CD4-positive, alpha-beta T cell treated with Interleukin-1 beta for 1 hour (primary cell): ENCODE measurements around the gene GARRE1.
A peak's percentile ranks its signal among the peaks of the same experiment; 100 is the strongest.
"Not testable (repeated sequence)": the region's sequence is repeated elsewhere in the genome, so short reads cannot be mapped to it uniquely, and the experiment has no call there.

ENCODE experiments used
- DNase-seq, 2 donors: peaks; one replicate each; pipeline ENCODE4 v3.0.0-alpha.2; 2020 to 2022

The GARRE1 gene

DNA sequence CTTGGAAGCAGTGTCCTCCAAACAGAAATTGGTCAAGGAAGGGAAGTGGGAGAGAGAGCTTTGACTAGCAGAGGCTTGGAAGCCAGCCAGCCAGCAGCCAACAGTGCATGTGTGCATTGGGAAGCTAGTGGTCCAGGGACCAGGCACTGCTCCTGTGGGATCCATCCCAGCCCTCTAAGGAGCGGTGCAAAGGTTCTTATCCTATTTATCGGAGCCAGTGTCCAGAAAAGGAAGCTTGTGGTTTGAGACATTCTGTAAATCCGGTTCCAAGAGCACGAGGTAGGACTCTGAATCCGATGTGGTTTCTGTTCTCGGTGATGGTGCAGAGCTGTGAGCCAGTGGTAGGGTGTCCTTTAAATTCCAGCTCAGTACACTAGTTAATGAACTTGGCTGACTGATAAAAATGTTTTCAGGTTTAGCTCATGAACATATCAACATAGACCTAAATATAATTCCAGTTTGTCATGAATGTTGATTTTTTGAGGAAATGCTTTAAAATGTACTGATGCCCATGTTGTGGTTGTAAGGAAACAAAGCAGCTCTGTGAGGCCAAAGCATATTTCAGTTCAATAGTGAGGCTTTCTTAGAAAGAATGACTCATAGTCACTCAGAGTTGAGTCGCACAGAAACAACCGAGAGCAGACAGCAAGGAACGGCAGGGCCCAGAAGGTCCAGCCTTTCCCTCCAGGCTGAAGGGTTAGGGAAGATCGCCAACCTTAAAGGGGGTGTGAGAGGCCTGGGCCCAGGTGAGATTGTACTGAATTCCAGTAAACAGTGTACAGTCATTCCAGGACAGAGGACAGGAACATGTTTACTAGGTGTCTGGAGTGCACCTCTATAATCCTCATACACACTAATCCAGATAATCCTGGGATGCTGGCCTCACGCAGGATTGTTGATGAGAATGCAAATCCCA lies 21.5 kb upstream of the GARRE1 start:
- DNase-seq = no peak

DNA sequence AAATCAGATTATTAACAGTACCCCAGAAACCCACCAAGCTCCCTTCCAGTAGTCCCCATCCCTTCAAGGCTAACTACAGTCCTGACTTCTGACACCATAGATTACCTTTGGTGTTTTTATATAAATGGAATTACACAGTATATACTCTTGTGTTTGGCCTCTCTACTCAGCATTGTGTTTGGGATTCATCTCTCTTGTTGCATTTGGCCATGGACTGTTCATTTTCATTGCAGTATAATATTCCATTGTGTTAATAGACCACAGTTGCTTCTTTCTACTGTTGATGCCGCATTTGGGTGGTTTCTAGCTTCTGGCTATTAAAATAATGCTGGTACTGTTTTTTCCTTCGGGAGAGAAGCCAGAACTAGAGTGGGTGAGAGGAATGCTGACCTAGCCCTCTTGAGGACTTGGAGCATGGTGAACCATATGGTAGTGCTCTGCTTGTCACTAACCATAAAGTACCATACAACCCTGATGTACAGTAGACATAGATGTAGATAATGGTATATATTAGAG lies 18.9 kb upstream of the GARRE1 start:
- no peak for DNase-seq

DNA sequence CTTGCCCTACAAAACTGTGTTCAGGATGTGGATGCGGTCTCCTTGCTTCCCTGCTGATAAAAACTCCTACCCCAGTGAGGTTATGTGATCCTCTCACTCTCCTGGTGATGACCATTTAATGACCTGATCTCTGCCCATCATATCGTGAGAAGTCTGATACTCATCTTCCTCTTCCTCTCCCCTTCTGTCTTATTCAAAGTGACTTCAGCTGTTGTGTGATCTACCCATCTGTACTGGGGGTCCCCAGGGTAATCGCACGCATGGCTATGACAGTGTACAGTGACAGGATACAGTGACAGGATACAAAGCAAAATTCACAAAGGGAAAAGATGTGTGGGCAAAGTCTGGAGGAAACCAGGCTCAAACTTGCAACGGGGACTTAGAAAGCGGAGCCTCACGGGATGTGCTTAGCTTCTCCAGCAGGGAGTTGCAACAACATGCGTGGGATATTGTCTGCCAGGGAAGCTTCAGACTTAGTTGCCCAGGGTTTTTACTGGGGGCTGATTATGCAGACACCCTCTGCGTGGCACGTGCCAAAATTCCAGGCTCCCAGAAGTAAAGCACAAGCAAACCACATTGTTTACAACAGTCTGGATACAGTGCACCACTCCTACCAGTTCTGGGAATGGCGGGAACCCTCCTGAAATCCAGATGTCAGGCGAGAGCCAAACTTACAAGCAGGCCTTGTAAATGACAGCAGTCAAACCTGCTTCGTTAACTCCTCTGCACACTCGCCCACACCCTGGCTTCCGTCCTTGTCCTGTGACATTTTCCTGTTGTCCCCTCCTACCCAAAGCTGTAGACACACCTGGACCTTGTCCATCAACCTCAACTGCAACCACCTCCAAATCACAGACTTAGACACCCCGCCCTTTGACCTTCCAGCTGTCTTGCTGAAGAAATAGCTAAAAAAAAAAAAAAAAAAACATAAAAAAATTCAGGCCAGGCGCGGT lies 18.0 kb upstream of the GARRE1 start:
- no peak for DNase-seq

DNA sequence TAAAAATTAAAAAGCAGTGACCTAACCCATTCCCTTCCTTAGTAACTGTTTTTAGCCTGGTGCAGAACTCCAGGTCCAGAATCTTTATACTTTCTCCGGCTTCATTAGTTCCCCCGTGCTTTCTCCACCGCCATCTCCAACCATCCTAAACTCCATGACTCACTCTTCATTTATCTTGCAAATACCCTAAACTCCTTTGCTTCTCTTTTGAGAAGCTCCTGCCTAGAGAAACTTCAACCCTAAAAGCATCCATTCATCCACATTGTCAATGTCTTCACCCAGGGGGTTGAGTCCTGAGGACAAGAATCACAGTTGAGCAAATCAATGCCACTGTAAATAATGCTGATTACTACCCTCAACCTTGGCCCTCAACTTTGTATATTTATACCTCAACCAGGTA lies 17.1 kb upstream of the GARRE1 start:
- no peak for DNase-seq

DNA sequence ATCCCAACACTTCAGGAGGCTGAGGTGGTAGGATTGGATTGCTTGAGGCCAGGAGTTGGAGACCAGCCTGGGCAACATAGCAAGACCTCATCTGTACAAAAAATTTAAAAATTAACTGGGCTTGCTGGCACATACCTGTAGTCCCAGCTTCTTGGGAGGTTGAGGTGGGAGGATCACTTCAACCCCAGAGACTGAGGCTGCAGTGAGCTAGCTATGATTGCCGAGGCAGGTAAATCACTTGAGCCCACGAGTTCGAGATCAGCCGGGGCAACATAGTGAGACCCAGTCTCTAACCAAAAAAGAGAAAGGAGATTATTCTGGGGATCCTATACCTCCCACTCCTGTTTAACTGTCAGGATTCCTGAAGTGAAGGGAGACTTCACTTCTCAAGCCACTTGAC lies 16.4 kb upstream of the GARRE1 start:
- no peak for DNase-seq

DNA sequence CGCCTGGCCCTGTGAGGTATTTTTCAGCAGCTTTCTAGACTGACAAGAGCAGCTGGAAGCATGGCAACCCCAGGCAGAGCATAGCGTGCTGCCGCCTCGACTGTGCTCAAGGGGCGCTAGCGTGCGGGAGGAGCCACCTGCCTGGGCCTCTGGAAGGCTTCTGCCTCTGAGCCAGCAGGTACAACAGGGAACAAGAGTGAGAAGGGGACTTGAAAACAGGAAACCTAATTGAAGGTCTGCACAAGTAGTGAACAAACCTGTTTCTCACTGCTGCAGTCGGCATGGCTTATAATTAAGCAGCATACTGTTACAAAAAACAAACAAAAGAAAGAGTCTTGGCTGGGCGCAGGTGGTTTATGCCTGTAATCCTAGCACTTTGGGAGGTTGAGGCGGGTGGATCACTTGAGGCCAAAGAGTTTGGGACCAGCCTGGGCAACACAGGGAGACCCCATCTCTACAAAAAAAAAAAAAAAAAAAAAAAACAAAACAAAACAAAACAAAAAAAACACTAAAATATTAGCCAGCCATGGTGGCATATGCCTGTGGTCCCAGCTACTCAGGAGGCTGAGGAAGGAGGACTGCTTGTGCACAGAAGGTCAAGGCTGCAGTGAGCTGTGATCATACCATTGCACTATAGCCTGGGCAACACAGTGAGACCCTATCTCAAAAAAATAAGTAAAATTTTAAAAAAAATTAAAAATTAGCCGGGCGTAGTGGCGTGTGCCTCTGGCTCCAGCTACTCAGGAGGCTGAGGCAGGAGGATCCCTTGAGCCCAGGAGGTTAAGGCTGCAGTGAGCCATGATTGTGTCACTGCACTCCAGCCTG lies 12.6 kb upstream of the GARRE1 start:
- DNase-seq = no peak

DNA sequence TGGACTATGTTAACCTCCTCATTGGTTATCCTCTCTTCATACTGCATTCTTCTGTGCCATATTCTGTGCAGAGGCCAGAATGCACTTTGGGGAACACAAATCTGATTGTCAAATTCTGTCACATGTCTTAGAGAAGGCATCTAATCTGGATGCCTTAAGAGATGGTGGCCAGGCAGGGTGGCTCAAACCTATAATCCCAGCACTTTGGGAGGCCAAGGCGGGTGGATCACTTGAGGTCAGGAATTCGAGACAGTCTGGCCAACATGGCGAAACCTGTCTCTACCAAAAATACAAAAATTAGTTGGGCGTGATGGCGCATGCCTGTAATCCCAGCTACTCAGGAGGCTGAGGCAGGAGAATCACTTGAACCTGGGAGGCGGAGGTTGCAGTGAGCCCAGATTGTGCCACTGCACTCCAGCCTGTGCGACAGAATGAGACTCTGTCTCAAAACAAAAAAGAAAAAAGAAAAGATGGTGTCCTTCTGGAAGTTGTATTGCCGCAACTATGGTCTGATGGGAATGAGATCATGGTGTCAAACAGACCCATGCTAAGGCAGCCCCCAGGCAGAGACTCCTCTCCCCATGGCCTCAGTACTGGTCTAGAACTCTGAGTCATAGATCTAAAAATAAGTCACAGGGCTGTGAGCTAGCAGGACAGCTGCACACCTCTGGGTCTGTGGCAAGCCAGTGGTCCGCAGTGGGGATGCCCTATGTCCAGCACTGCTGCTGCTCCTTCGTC lies 11.0 kb upstream of the GARRE1 start:
- DNase-seq = not testable (repeated sequence)

DNA sequence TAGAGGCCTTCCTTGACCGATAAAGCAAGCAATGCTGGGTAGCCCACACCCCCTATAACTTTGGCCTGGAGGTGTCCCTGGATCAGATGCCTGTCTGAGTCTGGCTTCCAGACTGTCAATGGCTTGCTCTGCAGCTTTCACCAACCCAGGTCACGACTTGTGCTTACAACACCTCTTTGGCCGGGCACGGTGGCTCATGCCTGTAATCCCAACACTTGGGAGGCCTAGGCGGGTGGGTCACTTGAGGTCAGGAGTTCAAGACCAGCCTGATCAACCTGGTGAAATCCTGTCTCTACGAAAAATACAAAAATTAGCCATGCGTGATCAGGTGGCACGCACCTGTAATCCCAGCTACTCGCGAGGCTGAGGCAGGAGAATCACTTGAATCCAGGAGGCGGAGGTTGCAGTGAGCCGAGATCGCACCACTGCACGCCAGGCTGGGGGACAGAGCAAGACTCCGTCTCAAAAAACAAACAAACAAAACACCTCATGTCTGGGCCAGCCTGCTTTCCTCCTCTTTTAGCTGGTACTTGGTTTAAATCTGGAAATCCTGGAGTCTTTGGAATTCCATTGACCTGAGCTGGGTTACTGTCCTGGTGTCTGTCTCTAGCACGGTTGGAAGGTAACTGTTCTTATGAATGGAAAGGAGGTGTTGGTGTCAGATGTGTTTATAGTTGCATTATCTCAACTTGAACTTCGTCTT lies 10.3 kb upstream of the GARRE1 start:
- DNase-seq = no peak

DNA sequence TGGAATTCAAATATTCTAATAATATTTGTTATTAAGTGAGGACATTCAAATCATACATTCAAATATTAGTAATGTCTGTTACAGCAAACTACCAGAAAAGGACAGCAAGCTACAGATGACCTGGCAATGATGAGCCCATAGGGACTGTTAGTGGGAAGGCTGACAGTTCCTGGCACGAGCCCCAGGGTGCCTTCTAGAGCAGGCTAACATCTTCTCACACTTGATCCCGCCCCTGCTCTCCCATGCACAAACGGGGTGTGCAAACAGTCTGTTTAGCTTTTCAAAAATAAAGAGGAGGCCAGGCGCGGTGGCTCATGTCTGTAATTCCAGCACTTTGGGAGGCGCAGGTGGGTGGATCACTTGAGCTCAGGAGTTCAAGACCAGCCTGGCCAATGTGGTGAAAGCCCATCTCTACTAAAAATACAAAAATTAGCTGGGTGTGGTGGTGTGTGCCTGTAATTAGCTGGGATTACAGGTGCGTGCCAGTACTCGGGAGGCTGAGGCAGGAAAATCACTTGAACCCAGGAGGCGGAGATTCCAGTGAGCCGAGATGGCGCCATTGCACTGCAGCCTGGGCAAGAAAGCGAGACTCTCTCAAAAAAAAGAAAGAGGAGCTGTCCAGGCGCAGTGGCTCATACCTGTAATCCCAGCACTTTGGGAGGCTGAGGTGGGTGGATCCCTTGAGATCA lies 9.6 kb upstream of the GARRE1 start:
- DNase-seq = no peak

DNA sequence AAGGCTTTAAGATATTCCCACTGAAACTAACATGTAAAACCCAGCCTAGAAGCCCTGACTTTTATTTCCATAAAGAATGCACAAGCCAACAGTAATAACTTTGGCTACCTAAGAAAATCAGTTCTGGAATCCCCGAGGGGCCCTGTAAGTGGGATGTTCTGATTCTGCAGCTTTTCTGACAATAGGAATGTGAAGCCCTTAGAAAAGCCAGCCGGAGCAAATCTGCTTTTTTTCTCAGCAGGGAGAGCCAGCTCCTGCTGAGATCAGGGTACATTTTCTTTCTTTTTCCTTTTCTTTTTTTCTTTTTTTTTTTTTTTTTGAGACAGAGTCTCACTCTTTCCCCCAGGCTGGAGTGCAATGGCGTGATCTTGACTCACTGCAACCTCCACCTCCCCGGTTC lies 8.0 kb upstream of the GARRE1 start:
- no peak for DNase-seq

DNA sequence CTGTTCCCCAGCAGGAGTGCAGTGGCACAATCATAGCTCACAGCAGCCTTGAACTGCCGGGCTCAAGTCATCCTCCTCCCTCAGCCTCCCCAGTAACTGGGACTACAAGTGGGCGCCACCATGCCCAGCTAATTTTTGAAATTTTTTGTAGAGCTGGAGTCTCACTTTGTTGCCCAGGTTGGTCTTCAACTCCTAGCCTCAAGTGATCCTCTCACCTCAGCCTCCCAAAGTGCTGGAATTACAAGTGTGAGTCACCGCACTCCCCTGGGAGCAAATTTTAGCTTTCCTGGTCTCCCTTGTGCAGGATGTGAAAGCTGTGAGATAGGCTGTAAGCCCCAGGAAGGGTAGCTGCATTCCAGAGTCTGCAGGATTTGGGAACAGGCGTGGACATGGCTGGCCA lies 5.4 kb upstream of the GARRE1 start:
- no peak for DNase-seq

DNA sequence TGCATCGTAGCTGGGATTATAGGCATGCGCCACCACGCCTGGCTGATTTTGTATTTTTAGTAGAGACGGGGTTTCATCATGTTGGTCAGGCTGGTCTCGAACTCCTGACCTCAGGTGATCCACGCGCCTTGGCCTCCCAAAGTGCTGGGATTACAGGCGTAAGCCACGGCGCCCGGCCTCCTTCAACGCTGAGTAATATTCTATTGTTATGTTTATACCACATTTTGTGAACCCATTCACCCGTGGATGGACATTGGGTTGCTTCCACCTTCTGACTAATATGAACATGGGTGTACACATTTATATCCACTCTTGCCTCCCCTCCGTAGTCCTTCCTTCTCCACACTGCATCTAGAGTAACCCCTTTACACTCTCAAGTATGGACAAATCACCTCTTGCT lies 1.2 kb upstream of the GARRE1 start:
- not testable (repeated sequence) for DNase-seq

DNA sequence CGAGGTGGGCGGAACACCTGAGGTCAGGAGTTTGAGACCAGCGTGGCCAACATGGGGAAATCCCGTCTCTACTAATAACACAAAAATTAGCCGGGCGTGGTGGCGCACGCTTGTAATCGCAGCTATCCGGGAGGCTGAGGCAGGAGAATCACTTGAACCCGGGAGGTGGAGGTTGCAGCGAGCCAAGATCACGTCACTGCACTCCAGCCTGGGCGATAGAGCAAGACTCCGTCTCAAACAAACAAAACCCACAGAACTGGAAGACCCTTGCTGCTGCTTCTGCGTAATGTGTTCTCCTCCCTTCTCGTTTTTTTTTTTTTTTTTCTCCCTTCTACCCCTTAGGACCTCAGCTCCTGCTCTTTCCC lies 691 bp upstream of the GARRE1 start:
- DNase-seq = peak in 1 of 2 donors; percentile 27

DNA sequence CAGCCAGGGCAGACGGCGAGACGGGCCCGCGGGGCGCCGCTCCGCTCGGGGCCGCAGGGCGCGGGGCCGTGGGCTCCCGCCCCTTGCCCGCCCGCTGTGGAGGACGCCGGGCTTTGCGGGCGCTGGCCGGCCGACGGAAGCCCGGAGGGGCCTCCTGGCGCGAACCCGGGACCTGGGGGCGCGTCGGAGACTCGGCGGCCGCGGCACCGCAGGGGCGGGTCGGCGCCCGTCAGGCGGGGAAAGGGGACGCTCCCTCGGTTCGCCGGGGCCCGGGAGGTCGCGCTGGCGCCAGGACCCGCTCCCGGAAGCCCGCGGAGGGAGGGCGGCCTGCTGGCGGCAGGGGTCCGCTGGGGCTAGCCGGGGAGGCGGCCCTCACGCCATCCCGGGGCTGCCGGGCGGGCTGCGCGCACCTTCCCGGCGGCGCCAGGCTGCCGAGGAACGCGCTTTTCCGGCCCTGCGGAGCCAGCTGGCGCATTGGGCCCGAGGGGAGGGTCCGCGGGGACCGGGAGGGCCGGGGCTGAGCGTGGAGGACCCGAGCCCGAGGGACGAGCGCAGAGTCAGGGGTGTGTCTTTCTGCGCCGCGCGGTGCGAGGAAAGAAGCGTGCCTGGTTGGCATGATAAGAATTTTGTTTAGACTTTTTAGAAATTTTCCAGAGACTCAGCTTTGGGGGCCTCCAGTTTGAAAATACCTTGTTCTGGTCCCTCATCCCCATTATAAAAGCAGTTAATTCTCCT lies 511 bp downstream of the GARRE1 start:
- peak; percentile 36 to 38 for DNase-seq

DNA sequence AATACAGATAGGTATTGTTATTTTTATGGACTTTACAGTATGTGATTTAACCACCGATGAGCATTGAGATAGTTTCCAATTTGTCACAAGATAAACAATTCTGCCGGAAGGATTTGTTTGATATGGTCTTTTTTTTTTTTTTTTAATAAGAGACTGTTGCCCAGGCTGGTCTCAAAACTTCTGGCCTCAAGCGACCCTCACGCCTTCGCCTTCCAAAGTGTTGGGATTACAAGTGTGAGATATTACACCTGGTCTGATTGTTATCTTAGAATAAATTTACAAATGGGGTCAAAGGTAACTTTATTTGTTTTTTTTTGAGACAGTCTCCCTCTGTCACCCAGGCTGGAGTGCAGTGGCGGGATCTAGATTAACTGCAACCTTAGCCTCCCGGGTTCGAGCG lies 1.2 kb downstream of the GARRE1 start:
- DNase-seq = no peak

DNA sequence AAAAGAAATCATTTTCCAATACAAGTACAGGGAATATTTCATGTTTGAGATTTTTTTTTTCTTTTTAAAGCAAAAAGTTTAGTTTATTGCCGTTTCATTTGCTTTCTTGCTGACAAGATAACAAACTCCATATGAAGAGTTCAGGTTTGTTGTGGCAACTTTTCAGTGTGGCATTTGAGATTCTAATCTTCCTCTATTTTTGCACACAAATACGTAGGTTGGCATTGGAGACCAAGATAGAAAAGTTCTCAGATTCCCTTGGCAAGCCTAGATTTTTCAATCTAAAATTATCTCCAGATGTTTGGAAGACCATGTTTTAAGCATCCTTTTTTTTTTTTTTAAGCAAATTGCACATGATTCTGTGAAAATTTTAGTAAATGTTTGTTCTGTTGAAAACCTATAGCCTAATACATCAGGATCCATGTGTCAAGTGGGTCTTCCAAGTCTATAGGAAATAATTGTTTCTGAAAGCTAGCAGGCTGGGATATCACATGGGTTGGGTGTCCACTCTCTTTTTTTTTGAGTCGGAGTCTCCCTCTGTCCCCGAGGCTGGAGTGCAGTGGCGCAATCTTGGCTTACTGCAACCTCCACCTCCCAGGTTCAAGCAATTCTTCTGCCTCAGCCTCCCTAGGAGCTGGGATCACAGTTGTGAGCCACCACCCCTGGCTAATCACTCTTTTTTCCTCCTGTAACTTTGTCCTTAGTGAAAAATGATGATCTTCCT lies 2.6 kb downstream of the GARRE1 start:
- no peak for DNase-seq

DNA sequence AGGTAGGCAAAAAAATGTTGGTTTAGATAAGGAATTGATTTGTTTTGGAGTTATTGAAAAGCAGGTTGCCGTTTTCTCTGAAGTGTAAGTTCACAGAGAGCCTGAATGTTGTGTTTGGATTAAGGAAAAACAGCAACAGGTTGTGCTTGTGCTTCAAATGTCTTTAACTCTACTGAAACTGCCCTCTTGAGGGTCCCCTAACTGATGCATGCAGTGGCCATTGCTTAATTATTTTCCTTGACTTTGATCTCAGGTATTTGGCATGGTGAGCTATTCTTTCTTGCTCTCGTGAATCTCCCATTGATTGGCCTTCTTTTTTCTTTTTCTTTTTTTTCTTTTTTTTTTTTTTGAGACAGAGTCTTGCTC lies 3.2 kb downstream of the GARRE1 start:
- DNase-seq = no peak

DNA sequence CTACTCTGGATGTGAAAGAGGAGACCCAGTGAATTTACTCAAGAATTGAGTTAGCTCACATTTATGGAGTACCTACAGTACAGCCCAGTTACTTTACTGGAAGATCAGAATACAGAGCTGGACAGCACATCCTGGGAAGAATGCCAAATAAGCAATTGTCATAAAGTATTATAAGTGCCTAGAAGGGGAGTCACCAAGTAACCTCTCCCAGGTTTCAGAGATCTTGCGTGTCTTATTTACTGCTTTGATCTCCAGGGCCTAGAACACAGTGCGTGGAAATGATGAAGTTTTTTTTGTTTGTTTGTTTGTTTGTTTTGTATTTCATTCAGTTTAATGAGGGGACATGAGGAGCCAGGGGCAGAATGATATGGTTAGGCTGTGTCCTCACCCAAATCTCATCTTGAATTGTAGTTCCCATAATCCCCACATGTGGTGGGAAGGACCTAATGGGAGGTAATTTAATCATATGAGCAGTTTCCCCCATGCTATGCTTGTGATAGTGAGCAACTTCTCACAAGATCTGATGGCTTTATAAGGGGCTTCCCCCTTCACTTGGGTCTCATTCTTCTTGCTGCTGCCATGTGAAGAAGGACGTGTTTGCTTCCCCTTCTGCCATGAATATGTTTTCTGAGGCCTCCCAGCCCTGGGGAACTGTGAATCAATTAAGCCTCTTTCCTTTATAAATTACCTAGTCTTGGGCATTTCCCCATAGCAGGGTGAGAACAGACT lies 5.2 kb downstream of the GARRE1 start:
- DNase-seq = no peak

DNA sequence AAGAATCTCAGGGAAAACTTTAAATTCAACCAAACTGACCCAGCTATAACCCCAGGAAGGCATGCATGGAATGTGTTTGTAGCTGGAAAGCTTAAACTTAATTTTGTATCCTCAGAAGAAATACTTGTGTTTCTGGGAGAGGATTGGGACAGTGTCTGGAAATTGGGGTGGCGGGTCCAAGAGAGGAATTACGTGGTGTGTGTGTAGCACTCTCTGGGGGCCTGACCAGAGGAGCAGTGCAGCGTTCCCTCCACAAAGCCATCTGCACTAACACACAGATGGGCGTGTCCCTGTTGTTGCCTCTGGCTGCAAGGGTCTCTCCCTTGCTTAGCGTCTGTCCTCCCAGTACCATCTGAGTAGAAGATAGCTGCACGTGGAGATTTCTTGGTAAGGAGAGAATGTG lies 6.4 kb downstream of the GARRE1 start:
- no peak for DNase-seq
